NCI-H2107 (cell line): Measurements from ENCODE around the gene KRTAP10-4.

ENCODE experiments used
- DNase-seq: peaks from one replicate; lab custom pipeline; 2025; lab: John Stamatoyannopoulos, UW

Gene KRTAP10-4

GRCh38 chr21:44618504-44618903 lies 45.0 kb downstream of the KRTAP10-4 start:
- no peak for DNase-seq

DNA sequence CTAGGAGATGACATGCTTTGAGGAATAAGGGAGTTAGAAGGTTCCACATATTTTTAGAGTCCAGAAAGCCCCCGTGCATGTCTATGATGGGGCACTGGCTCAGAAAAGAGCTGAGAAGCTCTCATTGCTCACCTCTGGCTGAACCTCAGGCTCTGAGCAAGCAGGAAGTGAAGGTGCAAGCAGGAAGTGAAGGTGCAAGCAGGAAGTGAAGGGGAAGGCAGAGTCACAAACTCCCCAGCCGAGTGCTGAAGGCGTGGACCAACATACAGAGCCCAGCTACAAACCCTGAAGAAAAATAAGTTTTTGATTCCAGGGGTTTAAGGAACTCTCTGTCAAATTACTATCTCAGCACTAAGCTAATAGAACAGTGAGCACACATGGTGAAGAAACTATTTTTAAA lies 45.4 kb downstream of the KRTAP10-4 start:
- DNase-seq, result no peak

DNA sequence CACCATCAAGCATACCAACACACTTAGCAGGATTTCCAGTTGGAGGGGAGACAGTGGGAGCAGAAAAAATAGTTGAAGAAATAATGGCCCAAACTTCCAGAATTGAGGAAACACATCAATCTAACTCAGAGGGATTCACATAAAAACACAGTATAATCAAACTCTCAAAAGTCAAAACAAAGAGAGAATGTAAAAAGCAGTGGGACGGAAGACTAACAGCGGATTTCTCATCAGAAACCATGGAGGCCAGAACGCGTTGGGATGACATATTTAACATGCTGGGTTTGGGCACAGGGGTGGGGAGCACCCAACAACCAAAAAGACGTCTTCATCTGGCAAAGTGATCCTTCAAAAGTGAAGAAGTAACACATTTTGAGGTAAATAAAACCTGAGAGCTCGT lies 46.4 kb downstream of the KRTAP10-4 start:
- no peak for DNase-seq

GRCh38 chr21:44623575-44623974 lies 50.0 kb downstream of the KRTAP10-4 start:
- no peak for DNase-seq
